Measurements from ENCODE around the gene IL1RAP.
A peak's percentile ranks its signal among the peaks of the same experiment; 100 is the strongest.

The IL1RAP gene

GRCh38 chr3:190614226-190615059, 100.6 kb downstream of the IL1RAP start:
- Mint-ChIP-seq H3K9me3 (peaks cover 5% of the 10 kb centered on the region), H3K4me3 (no peak overlapping the region), H3K36me3 (peaks cover 28% of the 10 kb centered on the region), H3K4me1 (peaks cover 51% of the 10 kb centered on the region), H3K27ac (no peak overlapping the region), H3K27me3 (no peaks in the 10 kb centered on the region)
- CTCF ChIA-PET, result interaction anchor here (1.6 kb wide), 1 partner anchor 12 kb away, joined by 4 read pairs; no protein-coding TSS in a partner anchor
- no peak for DNase-seq

GRCh38 chr3:190615060-190615384, 101.1 kb downstream of the IL1RAP start:
- no peaks in the 10 kb centered on the region for H3K27me3 Mint-ChIP-seq
- no peak for DNase-seq
- CTCF ChIA-PET, result interaction anchor here (1.6 kb wide), 1 partner anchor 12 kb away, joined by 4 read pairs; no protein-coding TSS in a partner anchor
- H3K27ac Mint-ChIP-seq, result no peak overlapping the region
- no peak overlapping the region for H3K4me3 Mint-ChIP-seq
- peaks cover 23% of the 10 kb centered on the region for H3K36me3 Mint-ChIP-seq
- peaks cover 5% of the 10 kb centered on the region for H3K9me3 Mint-ChIP-seq
- peaks cover 57% of the 10 kb centered on the region for H3K4me1 Mint-ChIP-seq

- CTCF ChIA-PET, result interaction anchor here (0.6 to 1.6 kb wide), 3 partner anchors 9 to 44 kb away, joined by 3 to 4 read pairs (median 3); no protein-coding TSS in a partner anchor
- no peak overlapping the region for H3K4me3 Mint-ChIP-seq
- peaks cover 23% of the 10 kb centered on the region for H3K36me3 Mint-ChIP-seq
- peaks cover 61% of the 10 kb centered on the region for H3K4me1 Mint-ChIP-seq
- H3K27ac Mint-ChIP-seq, result no peak overlapping the region
- DNase-seq, result no peak
- no peaks in the 10 kb centered on the region for H3K27me3 Mint-ChIP-seq
- H3K9me3 Mint-ChIP-seq, result peaks cover 5% of the 10 kb centered on the region
Measured at GRCh38 chr3:190615607-190616006, 101.7 kb downstream of the IL1RAP start.

GRCh38 chr3:190616637-190617036, 102.8 kb downstream of the IL1RAP start:
- Mint-ChIP-seq H3K36me3 (peaks cover 24% of the 10 kb centered on the region), H3K27ac (peak overlapping the region; percentile 92), H3K4me3 (no peak overlapping the region), H3K27me3 (no peaks in the 10 kb centered on the region), H3K9me3 (peaks cover 5% of the 10 kb centered on the region), H3K4me1 (peaks cover 61% of the 10 kb centered on the region)
- DNase-seq, result no peak
- CTCF ChIA-PET, result interaction anchor here (1.0 kb wide), 1 partner anchor 11 kb away, joined by 3 read pairs; no protein-coding TSS in a partner anchor

- peak; percentile 52 for DNase-seq
- Mint-ChIP-seq H3K4me1 (peaks cover 61% of the 10 kb centered on the region), H3K36me3 (peaks cover 24% of the 10 kb centered on the region), H3K4me3 (no peak overlapping the region), H3K27me3 (no peaks in the 10 kb centered on the region), H3K27ac (peak overlapping the region; percentile 92), H3K9me3 (peaks cover 5% of the 10 kb centered on the region)
- CTCF ChIA-PET, result interaction anchor here (1.5 to 2.6 kb wide), 2 partner anchors 8 to 80 kb away, joined by 3 to 9 read pairs; no protein-coding TSS in a partner anchor
Measured at GRCh38 chr3:190617185-190617584, 103.3 kb downstream of the IL1RAP start.

GRCh38 chr3:190618330-190619030, 104.6 kb downstream of the IL1RAP start:
- H3K27me3 Mint-ChIP-seq, result no peaks in the 10 kb centered on the region
- H3K4me3 Mint-ChIP-seq, result peak overlapping the region; percentile 44
- DNase-seq, result no peak
- H3K4me1 Mint-ChIP-seq, result peaks cover 67% of the 10 kb centered on the region
- CTCF ChIA-PET, result interaction anchor here (1.1 to 2.6 kb wide), 5 partner anchors 9 to 104 kb away, joined by 3 to 9 read pairs (median 3); partner anchors contain the start of gene IL1RAP
- peaks cover 24% of the 10 kb centered on the region for H3K36me3 Mint-ChIP-seq
- H3K9me3 Mint-ChIP-seq, result peaks cover 5% of the 10 kb centered on the region
- H3K27ac Mint-ChIP-seq, result peak overlapping the region; percentile 92

- Mint-ChIP-seq H3K36me3 (peaks cover 31% of the 10 kb centered on the region), H3K27ac (peak overlapping the region; percentile 92), H3K4me1 (peaks cover 70% of the 10 kb centered on the region), H3K27me3 (no peaks in the 10 kb centered on the region), H3K4me3 (no peak overlapping the region), H3K9me3 (peaks cover 5% of the 10 kb centered on the region)
- CTCF ChIA-PET, result interaction anchor here (1.1 to 2.6 kb wide), 3 partner anchors 53 to 105 kb away, joined by 3 to 9 read pairs (median 3); partner anchors contain the start of gene IL1RAP
- DNase-seq, result no peak
Measured at GRCh38 chr3:190619353-190619752, 105.5 kb downstream of the IL1RAP start.

GRCh38 chr3:190619761-190620160, 105.9 kb downstream of the IL1RAP start:
- Mint-ChIP-seq H3K27ac (no peak overlapping the region), H3K4me1 (peaks cover 67% of the 10 kb centered on the region), H3K36me3 (peaks cover 34% of the 10 kb centered on the region), H3K27me3 (no peaks in the 10 kb centered on the region), H3K9me3 (peaks cover 5% of the 10 kb centered on the region), H3K4me3 (no peak overlapping the region)
- DNase-seq, result no peak
- CTCF ChIA-PET, result interaction anchor here (2.6 kb wide), 1 partner anchor 77 kb away, joined by 9 read pairs; no protein-coding TSS in a partner anchor

- H3K27me3 Mint-ChIP-seq, result no peaks in the 10 kb centered on the region
- H3K27ac Mint-ChIP-seq, result no peak overlapping the region
- CTCF ChIA-PET, result interaction anchor here (1.0 kb wide), 1 partner anchor 55 kb away, joined by 3 read pairs; no protein-coding TSS in a partner anchor
- peaks cover 63% of the 10 kb centered on the region for H3K4me1 Mint-ChIP-seq
- peaks cover 5% of the 10 kb centered on the region for H3K9me3 Mint-ChIP-seq
- H3K36me3 Mint-ChIP-seq, result peaks cover 31% of the 10 kb centered on the region
- no peak for DNase-seq
- H3K4me3 Mint-ChIP-seq, result no peak overlapping the region
Measured at GRCh38 chr3:190620886-190621608, 107.2 kb downstream of the IL1RAP start.

GRCh38 chr3:190621927-190622326, 108.0 kb downstream of the IL1RAP start:
- CTCF ChIA-PET, result interaction anchor here (1.0 kb wide), 1 partner anchor 56 kb away, joined by 3 read pairs; no protein-coding TSS in a partner anchor
- peaks cover 23% of the 10 kb centered on the region for H3K36me3 Mint-ChIP-seq
- no peak overlapping the region for H3K4me3 Mint-ChIP-seq
- no peak for DNase-seq
- no peak overlapping the region for H3K27ac Mint-ChIP-seq
- H3K4me1 Mint-ChIP-seq, result peaks cover 54% of the 10 kb centered on the region
- H3K27me3 Mint-ChIP-seq, result no peaks in the 10 kb centered on the region
- peaks cover 4% of the 10 kb centered on the region for H3K9me3 Mint-ChIP-seq

- H3K27ac Mint-ChIP-seq, result no peak overlapping the region
- CTCF ChIA-PET, result no interaction called here
- H3K4me1 Mint-ChIP-seq, result peaks cover 30% of the 10 kb centered on the region
Measured at GRCh38 chr3:190624282-190624681, 110.4 kb downstream of the IL1RAP start.

GRCh38 chr3:190626951-190627620, 113.2 kb downstream of the IL1RAP start:
- DNase-seq, result no peak
- Mint-ChIP-seq H3K4me3 (no peak overlapping the region), H3K9me3 (no peaks in the 10 kb centered on the region), H3K36me3 (peaks cover 21% of the 10 kb centered on the region), H3K27me3 (no peaks in the 10 kb centered on the region), H3K27ac (no peak overlapping the region), H3K4me1 (peaks cover 27% of the 10 kb centered on the region)
- CTCF ChIA-PET, result interaction anchor here (1.9 kb wide), 1 partner anchor 73 kb away, joined by 7 read pairs; no protein-coding TSS in a partner anchor

More at GRCh38 chr3:190624282-190624681, 110.4 kb downstream of the IL1RAP start:
- DNase-seq, result no peak
- no peaks in the 10 kb centered on the region for H3K27me3 Mint-ChIP-seq
- no peak overlapping the region for H3K4me3 Mint-ChIP-seq
- H3K36me3 Mint-ChIP-seq, result peaks cover 20% of the 10 kb centered on the region
- no peaks in the 10 kb centered on the region for H3K9me3 Mint-ChIP-seq

GRCh38 chr3:190629088-190629487, 115.2 kb downstream of the IL1RAP start:
- CTCF ChIA-PET, result interaction anchor here (1.2 to 1.9 kb wide), 3 partner anchors 43 to 116 kb away, joined by 3 to 7 read pairs (median 7); no protein-coding TSS in a partner anchor
- no peaks in the 10 kb centered on the region for H3K9me3 Mint-ChIP-seq
- H3K4me1 Mint-ChIP-seq, result peaks cover 17% of the 10 kb centered on the region
- no peak overlapping the region for H3K4me3 Mint-ChIP-seq
- no peaks in the 10 kb centered on the region for H3K27me3 Mint-ChIP-seq
- peaks cover 13% of the 10 kb centered on the region for H3K36me3 Mint-ChIP-seq
- no peak for DNase-seq
- H3K27ac Mint-ChIP-seq, result no peak overlapping the region
